OCI-LY1 (cell line): ENCODE results near the gene CNTNAP2.
A peak's percentile ranks its signal among the peaks of the same experiment; 100 is the strongest.

Source experiments
- H2AFZ ChIP-seq: fragments of 200-600 bp; sonication (generic), shearing (Covaris generic); 2 replicates; pipeline ENCODE4 v1.6.0; 2014; ENCODE audit warnings: antibody characterized with exemption, mild to moderate bottlenecking, low read length
- H3F3A ChIP-seq: fragments of 200-600 bp; sonication (generic), shearing (Covaris generic); 2 replicates; pipeline ENCODE4 v1.6.0; 2014; ENCODE audit warnings: mild to moderate bottlenecking, antibody characterized with exemption, low read length, moderate library complexity; ENCODE audit not compliant: insufficient read depth
- H3K27ac ChIP-seq: fragments of 200-600 bp; sonication (generic); 2 replicates; pipeline ENCODE4 v1.5.1; 2014; ENCODE audit warnings: low read length, mixed run types, mild to moderate bottlenecking, low read depth; ENCODE audit not compliant: poor library complexity, severe bottlenecking
- H3K27me3 ChIP-seq: fragments of 200-600 bp; sonication (generic); 2 replicates; pipeline ENCODE4 v1.6.0; 2014; ENCODE audit warnings: antibody characterized with exemption, mild to moderate bottlenecking, low read length, moderate library complexity; ENCODE audit not compliant: insufficient read depth
- H3K36me3 ChIP-seq: fragments of 200-600 bp; sonication (generic); 2 replicates; pipeline ENCODE4 v1.6.1; 2014; ENCODE audit warnings: mild to moderate bottlenecking, antibody characterized with exemption, low read length, moderate library complexity, mixed read lengths; ENCODE audit not compliant: insufficient read depth
- H3K4me1 ChIP-seq: fragments of 200-600 bp; sonication (generic); 2 replicates; pipeline ENCODE4 v1.5.1; 2014; ENCODE audit warnings: mild to moderate bottlenecking, low read length, moderate library complexity; ENCODE audit not compliant: insufficient read depth, severe bottlenecking
- H3K4me2 ChIP-seq: fragments of 200-600 bp; sonication (generic), shearing (Covaris generic); 2 replicates; pipeline ENCODE4 v1.6.1; 2014; ENCODE audit warnings: low read length
- H3K4me3 ChIP-seq: fragments of 200-600 bp; sonication (generic); 2 replicates; pipeline ENCODE4 v1.5.1; 2014; ENCODE audit warnings: low read length, low read depth, mild to moderate bottlenecking, mixed read lengths; ENCODE audit not compliant: poor library complexity, severe bottlenecking
- H3K79me2 ChIP-seq: fragments of 200-600 bp; shearing (Covaris generic); 2 replicates; pipeline ENCODE4 v1.6.1; 2016; ENCODE audit warnings: mixed run types, low read length, mixed read lengths; ENCODE audit not compliant: insufficient read depth
- H3K9ac ChIP-seq: fragments of 200-600 bp; sonication (generic), shearing (Covaris generic); 2 replicates; pipeline ENCODE4 v1.6.1; 2014; ENCODE audit warnings: mild to moderate bottlenecking, low read length, mixed read lengths
- H3K9me2 ChIP-seq: fragments of 200-600 bp; sonication (generic), shearing (Covaris generic); 2 replicates; pipeline ENCODE4 v1.6.1; 2014; ENCODE audit warnings: low read depth, mild to moderate bottlenecking, low read length, mixed read lengths
- H3K9me3 ChIP-seq: fragments of 200-600 bp; shearing (Covaris generic); 2 replicates; pipeline ENCODE4 v1.6.1; 2014; ENCODE audit warnings: low read length, mixed read lengths
- H4K20me1 ChIP-seq: fragments of 200-600 bp; sonication (generic), shearing (Covaris generic); 2 replicates; pipeline ENCODE4 v1.6.0; 2016; ENCODE audit warnings: mild to moderate bottlenecking, low read length; ENCODE audit not compliant: insufficient read depth
- CTCF ChIP-seq: fragments of 200-600 bp; sonication (generic), shearing (Covaris generic); IDR thresholded peaks from 2 replicates; pipeline ENCODE4 v1.5.1; 2017; ENCODE audit warnings: mild to moderate bottlenecking, antibody characterized with exemption, low read length, moderate library complexity, mixed read lengths
- EZH2 ChIP-seq: fragments of 200-600 bp; sonication (generic), shearing (Covaris generic); IDR thresholded peaks from 2 replicates; pipeline ENCODE4 v1.8.0; 2017; ENCODE audit warnings: borderline replicate concordance, mixed run types, mild to moderate bottlenecking, antibody characterized with exemption, low read length, moderate library complexity, mixed read lengths

Gene CNTNAP2

GRCh38 chr7:146528581-146528980 lies 412.0 kb downstream of the CNTNAP2 start:
- Histone ChIP-seq H3K4me1 (peaks cover 45% of the 10 kb centered on the region), H3K4me3 (no peak overlapping the region), H2AFZ (peak overlapping the region; percentile 77), H3K36me3 (no peaks in the 10 kb centered on the region; the same call in 1 of the 2 replicates), H3K9me2 (no peaks in the 10 kb centered on the region), H3F3A (no peaks in the 10 kb centered on the region), H3K79me2 (no peaks in the 10 kb centered on the region), H3K27me3 (no peaks in the 10 kb centered on the region), H3K27ac (peak overlapping the region; percentile 6), H3K9ac (no peak overlapping the region), H3K9me3 (peaks cover 14% of the 10 kb centered on the region), H3K4me2 (no peak overlapping the region), H4K20me1 (no peaks in the 10 kb centered on the region)
- TF ChIP-seq CTCF (no peak), EZH2 (no peak)

- H3K79me2 ChIP-seq: no peaks in the 10 kb centered on the region
- peaks cover 25% of the 10 kb centered on the region for H3K36me3 ChIP-seq
- no peak for TF ChIP-seq CTCF
- TF ChIP-seq EZH2: no peak
- peak overlapping the region; percentile 15 for H3K4me3 ChIP-seq
- peak overlapping the region; percentile 56 for H3K9ac ChIP-seq
- no peaks in the 10 kb centered on the region for H3K27me3 ChIP-seq
- no peaks in the 10 kb centered on the region for H4K20me1 ChIP-seq
- H3K27ac ChIP-seq: peak overlapping the region; percentile 96
- H3K4me1 ChIP-seq: peaks cover 66% of the 10 kb centered on the region
- H2AFZ ChIP-seq: no peak overlapping the region
- no peaks in the 10 kb centered on the region for H3K9me2 ChIP-seq
- no peaks in the 10 kb centered on the region for H3F3A ChIP-seq
- H3K4me2 ChIP-seq: peak overlapping the region; percentile 44; the same call in 1 of the 2 replicates
- H3K9me3 ChIP-seq: peaks cover 13% of the 10 kb centered on the region
Observed at GRCh38 chr7:146539836-146540235, 423.2 kb downstream of the CNTNAP2 start.

- Histone ChIP-seq H3K27me3 (no peaks in the 10 kb centered on the region), H3F3A (no peaks in the 10 kb centered on the region), H3K27ac (peak overlapping the region; percentile 96), H3K9me2 (no peaks in the 10 kb centered on the region), H3K4me1 (peaks cover 66% of the 10 kb centered on the region), H4K20me1 (no peaks in the 10 kb centered on the region), H3K9ac (no peak overlapping the region), H3K9me3 (peaks cover 15% of the 10 kb centered on the region), H3K4me2 (no peak overlapping the region), H3K4me3 (no peak overlapping the region), H3K36me3 (peaks cover 18% of the 10 kb centered on the region), H2AFZ (no peak overlapping the region), H3K79me2 (no peaks in the 10 kb centered on the region)
- TF ChIP-seq EZH2 (no peak), CTCF (no peak)
Observed at GRCh38 chr7:146542101-146542500, 425.5 kb downstream of the CNTNAP2 start.
